NT2/D1 (cell line): ENCODE results near the gene GNG12.

Experiments used
- DNase-seq: peaks from one replicate; pipeline ENCODE4 v3.0.0-alpha.2; 2011; ENCODE audit warnings: low read depth, low spot score
- H3K27me3 ChIP-seq: 2 replicates; pipeline ENCODE4 v1.6.0; 2011; ENCODE audit warnings: mild to moderate bottlenecking; ENCODE audit not compliant: insufficient read length, insufficient read depth
- H3K36me3 ChIP-seq: 2 replicates; pipeline ENCODE4 v1.6.1; 2011; ENCODE audit warnings: mild to moderate bottlenecking, low read length, mixed read lengths; ENCODE audit not compliant: insufficient read depth, insufficient read length
- H3K4me1 ChIP-seq: 2 replicates; pipeline ENCODE4 v1.5.1; 2011; ENCODE audit not compliant: insufficient read depth, insufficient read length
- H3K4me3 ChIP-seq: 2 replicates; pipeline ENCODE4 v1.5.1; 2011; ENCODE audit warnings: low read depth; ENCODE audit not compliant: insufficient read length
- H3K9ac ChIP-seq: 2 replicates; pipeline ENCODE4 v1.6.0; 2011; ENCODE audit warnings: low read depth; ENCODE audit not compliant: insufficient read length
- H3K9me3 ChIP-seq: 2 replicates; pipeline ENCODE4 v1.5.1; 2011; ENCODE audit warnings: mild to moderate bottlenecking, low read length; ENCODE audit not compliant: insufficient read depth
- SUZ12 ChIP-seq: IDR thresholded peaks from 2 replicates; pipeline ENCODE4 v1.6.1; 2011; ENCODE audit not compliant: insufficient read length, insufficient read depth; ENCODE audit errors: extremely low read depth
- YY1 ChIP-seq: IDR thresholded peaks from 2 replicates; pipeline ENCODE4 v1.6.1; 2011; ENCODE audit not compliant: insufficient read length, insufficient read depth
- ZNF274 ChIP-seq: IDR thresholded peaks from 2 replicates; pipeline ENCODE4 v1.6.1; 2011; ENCODE audit warnings: mild to moderate bottlenecking, low read depth, low read length

Gene GNG12

DNA sequence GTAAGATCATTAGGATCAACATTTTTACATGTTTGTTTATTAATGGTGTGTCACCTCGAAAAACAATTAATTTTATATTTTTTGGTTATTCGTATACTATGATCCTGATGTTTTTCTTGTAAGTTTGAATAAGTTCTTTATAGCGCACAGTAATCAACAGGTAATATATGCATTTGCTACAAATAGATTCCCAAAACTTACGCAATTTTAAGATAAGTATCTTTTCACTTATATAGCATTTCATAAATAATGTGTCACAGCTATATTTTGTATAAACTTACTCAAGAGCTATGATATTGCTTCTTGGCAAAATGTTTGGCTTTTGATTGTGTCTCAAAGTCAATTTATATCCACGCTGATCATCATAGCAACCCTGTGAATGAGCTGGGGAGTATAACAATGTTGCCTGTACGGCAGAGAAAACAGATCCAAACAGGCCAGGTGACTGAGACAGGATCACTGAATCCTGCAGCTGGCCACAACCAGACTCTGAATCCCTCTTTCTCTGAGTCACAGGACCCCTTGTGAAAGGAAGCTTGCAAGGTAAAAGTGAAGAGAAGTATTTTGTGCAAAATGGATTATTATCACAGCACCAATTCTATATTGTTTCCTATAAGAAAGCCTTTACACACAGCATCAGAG, 48.6 kb downstream of the GNG12 start:
- no peaks in the 10 kb centered on the region for H3K9me3 ChIP-seq
- no peaks in the 10 kb centered on the region for H3K36me3 ChIP-seq
- H3K4me1 ChIP-seq = no peaks in the 10 kb centered on the region
- no peak overlapping the region for H3K9ac ChIP-seq
- no peak overlapping the region for H3K4me3 ChIP-seq
- TF ChIP-seq SUZ12 (no peak), YY1 (no peak), ZNF274 (no peak)
- H3K27me3 ChIP-seq = no peaks in the 10 kb centered on the region
- DNase-seq = no peak

DNA sequence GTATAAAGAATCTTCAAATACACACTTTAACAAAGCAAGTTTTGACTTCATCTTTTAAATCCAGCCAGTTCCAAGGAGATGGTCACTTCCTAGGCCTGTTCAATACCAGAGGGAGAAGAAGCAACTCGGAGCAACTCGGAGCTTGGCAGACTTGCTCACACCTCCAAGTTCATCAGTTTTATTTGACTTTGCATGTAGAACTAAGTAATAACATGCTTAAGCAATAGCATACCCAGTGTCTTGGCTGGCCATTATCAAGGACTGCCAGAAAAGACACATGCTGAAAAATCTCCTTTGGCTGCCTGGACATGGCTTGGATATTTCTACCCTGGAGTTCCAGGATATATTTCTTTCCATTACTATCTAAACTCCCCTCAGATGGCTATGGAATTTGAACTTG, 52.6 kb downstream of the GNG12 start:
- H3K4me1 ChIP-seq = no peaks in the 10 kb centered on the region
- no peaks in the 10 kb centered on the region for H3K9me3 ChIP-seq
- H3K4me3 ChIP-seq = no peak overlapping the region
- peaks cover 13% of the 10 kb centered on the region for H3K36me3 ChIP-seq
- H3K27me3 ChIP-seq = no peaks in the 10 kb centered on the region
- TF ChIP-seq SUZ12 (no peak), YY1 (no peak), ZNF274 (no peak)
- H3K9ac ChIP-seq = no peak overlapping the region
- DNase-seq = no peak

DNA sequence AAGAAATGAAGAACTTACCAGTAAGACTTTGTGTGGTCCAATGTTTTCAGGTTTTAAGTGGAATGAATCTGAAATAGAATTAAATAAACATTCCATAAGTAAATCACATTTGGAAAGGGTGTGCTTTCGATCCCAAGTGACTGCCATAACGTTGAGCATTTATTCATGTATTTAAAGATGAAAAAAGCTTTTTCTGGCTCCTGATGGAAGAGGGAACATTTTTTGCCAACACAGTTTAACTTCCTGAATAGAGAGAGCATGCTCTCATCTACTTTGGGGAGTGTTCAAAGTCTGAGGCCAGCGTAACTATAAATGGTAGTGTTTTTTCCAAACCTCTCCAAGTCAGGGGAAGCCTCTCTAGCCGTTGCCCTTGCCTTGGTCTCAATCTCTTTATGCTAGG, 55.8 kb downstream of the GNG12 start:
- Histone ChIP-seq H3K9me3 (no peaks in the 10 kb centered on the region), H3K4me1 (no peaks in the 10 kb centered on the region), H3K36me3 (peaks cover 33% of the 10 kb centered on the region), H3K9ac (no peak overlapping the region), H3K4me3 (no peak overlapping the region), H3K27me3 (no peaks in the 10 kb centered on the region)
- TF ChIP-seq SUZ12 (no peak), ZNF274 (no peak), YY1 (no peak)
- DNase-seq = no peak

DNA sequence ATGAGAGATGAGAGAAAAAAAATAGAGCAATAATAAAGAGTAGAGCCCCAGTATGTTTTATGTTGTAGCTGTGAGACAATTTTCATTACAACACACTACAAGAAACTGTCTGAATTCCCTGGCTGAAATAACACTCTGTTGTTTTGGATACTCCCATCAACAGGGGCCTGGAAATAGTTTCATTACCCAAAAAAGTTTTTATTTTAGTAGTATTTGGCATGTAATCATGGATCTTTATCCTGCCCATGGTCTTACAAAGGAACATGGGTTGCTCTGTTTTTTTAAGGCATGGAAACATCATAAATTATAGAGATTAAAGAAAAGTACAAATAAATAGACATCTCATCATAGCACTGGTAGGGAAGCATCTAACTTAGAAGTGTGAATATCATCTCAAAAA, 56.3 kb downstream of the GNG12 start:
- H3K9ac ChIP-seq = no peak overlapping the region
- no peaks in the 10 kb centered on the region for H3K4me1 ChIP-seq
- H3K36me3 ChIP-seq = peaks cover 33% of the 10 kb centered on the region
- no peak overlapping the region for H3K4me3 ChIP-seq
- DNase-seq = no peak
- no peaks in the 10 kb centered on the region for H3K9me3 ChIP-seq
- H3K27me3 ChIP-seq = no peaks in the 10 kb centered on the region
- TF ChIP-seq ZNF274 = no peak

DNA sequence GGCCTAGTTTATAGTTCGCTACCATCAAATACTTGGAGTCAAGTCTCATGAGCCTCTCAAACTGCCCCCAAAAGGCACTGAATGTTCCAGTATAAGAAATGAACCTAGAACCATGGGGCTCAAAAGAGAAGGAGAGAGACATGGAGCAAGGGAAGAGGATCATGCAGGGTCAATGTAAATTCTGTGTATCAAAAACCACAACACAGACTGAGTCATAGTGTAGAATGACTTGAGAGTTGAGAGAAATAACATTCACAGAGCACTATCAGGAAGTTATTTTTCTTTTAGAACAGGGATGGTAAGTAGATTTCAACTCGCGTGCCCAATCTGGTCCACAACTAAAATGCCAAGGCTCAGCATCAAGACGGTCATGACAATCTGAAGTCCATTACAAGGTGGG, 59.8 kb downstream of the GNG12 start:
- H3K4me3 ChIP-seq = no peak overlapping the region
- no peak overlapping the region for H3K9ac ChIP-seq
- H3K4me1 ChIP-seq = no peaks in the 10 kb centered on the region
- TF ChIP-seq ZNF274 = no peak
- TF ChIP-seq YY1 = no peak
- TF ChIP-seq SUZ12 = no peak
- H3K9me3 ChIP-seq = no peaks in the 10 kb centered on the region
- H3K27me3 ChIP-seq = no peaks in the 10 kb centered on the region
- no peak for DNase-seq
- peaks cover 39% of the 10 kb centered on the region for H3K36me3 ChIP-seq

GRCh38 chr1:67771749-67772148, 61.5 kb downstream of the GNG12 start:
- TF ChIP-seq SUZ12 = no peak
- TF ChIP-seq ZNF274 = no peak
- TF ChIP-seq YY1 = no peak
- Histone ChIP-seq H3K4me3 (no peak overlapping the region), H3K9me3 (no peaks in the 10 kb centered on the region), H3K4me1 (peaks cover 6% of the 10 kb centered on the region), H3K36me3 (peaks cover 37% of the 10 kb centered on the region), H3K9ac (no peak overlapping the region), H3K27me3 (no peaks in the 10 kb centered on the region)
- no peak for DNase-seq

DNA sequence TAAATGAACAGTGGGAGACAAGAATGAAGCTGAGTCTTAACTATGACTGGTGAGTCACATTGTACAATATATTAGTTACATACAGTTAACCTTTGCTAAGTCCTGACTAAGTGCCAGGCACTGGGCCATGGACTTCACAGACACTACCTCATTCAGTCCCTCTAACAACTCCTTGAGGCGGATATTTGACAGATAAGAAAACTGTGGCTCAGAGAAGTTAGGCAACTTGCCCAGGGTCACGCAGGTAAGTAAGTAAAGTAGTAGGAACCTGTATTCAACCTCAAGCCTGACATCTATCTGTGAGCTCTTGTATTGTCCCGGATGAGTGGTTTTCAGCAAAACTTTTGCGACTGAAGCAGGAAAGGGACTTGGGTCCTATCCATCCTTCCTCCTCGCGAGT, 62.1 kb downstream of the GNG12 start:
- no peak for TF ChIP-seq YY1
- TF ChIP-seq ZNF274 = no peak
- no peak for TF ChIP-seq SUZ12
- peaks cover 6% of the 10 kb centered on the region for H3K4me1 ChIP-seq
- no peak for DNase-seq
- H3K9ac ChIP-seq = no peak overlapping the region
- H3K4me3 ChIP-seq = no peak overlapping the region
- peaks cover 32% of the 10 kb centered on the region for H3K36me3 ChIP-seq
- H3K27me3 ChIP-seq = no peaks in the 10 kb centered on the region
- no peaks in the 10 kb centered on the region for H3K9me3 ChIP-seq

DNA sequence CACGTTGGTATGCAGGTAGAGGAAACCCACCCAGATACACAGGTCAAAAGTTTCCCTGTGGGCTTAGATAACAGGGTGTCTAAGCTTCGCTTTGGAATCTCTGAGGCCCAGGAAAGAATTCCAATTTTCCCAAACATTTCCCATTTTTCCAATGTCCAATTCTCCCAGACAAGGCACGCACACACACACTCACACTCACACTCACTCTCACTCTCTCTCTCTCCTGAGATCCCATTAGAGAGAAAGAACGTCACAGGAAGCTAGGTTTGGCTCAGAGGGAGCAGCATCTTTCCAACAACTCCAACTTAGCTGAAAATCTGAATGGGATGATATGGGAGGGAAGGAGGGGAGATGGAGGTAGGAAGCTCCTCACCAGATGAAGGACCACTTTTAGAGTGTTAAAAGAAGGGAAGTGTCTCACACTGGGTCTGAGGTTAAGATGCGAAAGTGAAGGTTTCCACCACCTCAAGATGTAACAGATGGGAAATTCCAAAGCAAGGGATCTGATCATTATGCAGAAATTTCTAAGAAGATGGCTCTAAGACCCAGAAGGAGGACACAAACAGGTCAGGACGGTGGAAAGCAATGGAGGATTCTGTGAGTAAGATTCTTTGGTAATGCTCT, 63.5 kb downstream of the GNG12 start:
- Histone ChIP-seq H3K4me1 (peaks cover 6% of the 10 kb centered on the region), H3K9ac (no peak overlapping the region), H3K4me3 (no peak overlapping the region), H3K27me3 (no peaks in the 10 kb centered on the region), H3K9me3 (no peaks in the 10 kb centered on the region), H3K36me3 (peaks cover 18% of the 10 kb centered on the region)
- DNase-seq = no peak
- no peak for TF ChIP-seq YY1
- TF ChIP-seq ZNF274 = no peak
- no peak for TF ChIP-seq SUZ12
